Hepatocyte (in vitro differentiated cells): ENCODE results near the gene PPCDC. TPM values are rescaled to one million over a fixed set of nuclear protein-coding genes. Genes with fewer than 3 reads are reported as not detected.

Experiments
- DNase-seq: peaks from one replicate; pipeline ENCODE4 v3.0.0-alpha.2; 2016; ENCODE audit warnings: low spot score
- H2AFZ ChIP-seq: fragments of 200-600 bp; sonication (generic); 2 replicates; pipeline ENCODE4 v1.6.0; 2016; ENCODE audit warnings: antibody characterized with exemption, mild to moderate bottlenecking
- H3K27ac ChIP-seq: fragments of 200-600 bp; sonication (generic); 2 replicates; pipeline ENCODE4 v1.5.1; 2016; ENCODE audit warnings: mild to moderate bottlenecking
- H3K27me3 ChIP-seq: fragments of 200-600 bp; sonication (generic); 2 replicates; pipeline ENCODE4 v1.6.1; 2016
- H3K36me3 ChIP-seq: fragments of 200-600 bp; sonication (generic); replicated peaks from 2 replicates; pipeline ENCODE4 v1.5.1; 2016; ENCODE audit warnings: low read depth; ENCODE audit not compliant: insufficient read depth
- H3K4me1 ChIP-seq: fragments of 200-600 bp; sonication (generic); 2 replicates; pipeline ENCODE4 v1.5.1; 2016; ENCODE audit warnings: mild to moderate bottlenecking, moderate library complexity; ENCODE audit not compliant: insufficient read depth
- H3K4me2 ChIP-seq: fragments of 200-600 bp; sonication (generic); 2 replicates; pipeline ENCODE4 v1.6.0; 2016
- H3K4me3 ChIP-seq: fragments of 200-600 bp; sonication (generic); 2 replicates; pipeline ENCODE4 v1.5.1; 2016; ENCODE audit warnings: mild to moderate bottlenecking
- H3K79me2 ChIP-seq: fragments of 200-600 bp; sonication (generic); 2 replicates; pipeline ENCODE4 v1.6.0; 2017; ENCODE audit warnings: mild to moderate bottlenecking
- H3K9me2 ChIP-seq: fragments of 200-600 bp; sonication (generic); replicated peaks from 2 replicates; pipeline ENCODE4 v1.6.0; 2017; ENCODE audit warnings: mild to moderate bottlenecking; ENCODE audit not compliant: insufficient read depth
- H3K9me3 ChIP-seq: fragments of 200-600 bp; sonication (generic); 2 replicates; pipeline ENCODE4 v1.5.1; 2016; ENCODE audit warnings: low read depth, mild to moderate bottlenecking
- H4K20me1 ChIP-seq: fragments of 200-600 bp; sonication (generic); 2 replicates; pipeline ENCODE4 v1.6.0; 2016; ENCODE audit warnings: mild to moderate bottlenecking; ENCODE audit not compliant: insufficient read depth, poor library complexity, severe bottlenecking
- CTCF ChIP-seq: fragments of 200-600 bp; sonication (generic); IDR thresholded peaks from 2 replicates; pipeline ENCODE4 v1.5.1; 2016; ENCODE audit warnings: antibody characterized with exemption, mild to moderate bottlenecking; ENCODE audit not compliant: poor library complexity
- EZH2 ChIP-seq: fragments of 200-600 bp; sonication (generic); IDR thresholded peaks from 2 replicates; pipeline ENCODE4 v1.6.1; 2016; ENCODE audit warnings: antibody characterized with exemption, mild to moderate bottlenecking, borderline replicate concordance
- EZH2phosphoT487 ChIP-seq: fragments of 200-600 bp; sonication (generic); IDR thresholded peaks from one replicate; pipeline ENCODE4 v1.6.1; 2018; ENCODE audit warnings: antibody characterized with exemption, mild to moderate bottlenecking, low read depth, moderate library complexity; ENCODE audit not compliant: unreplicated experiment, severe bottlenecking
- WGBS: methylation state at CpG from one replicate; pipeline ENCODE4 v1.1.6; 2016; ENCODE audit warnings: low lambda C conversion rate; ENCODE audit errors: missing lambda C conversion rate; 5-methylcytosine and 5-hydroxymethylcytosine counted together
- polyA plus RNA-seq: library from polyadenylated mRNA; unstranded; fragments of >200 nt; fragmentation: Nextera tagmentation; extraction: Ambion mirVana; gene quantifications from 2 replicates; pipeline ENCODE4 v1.2.1, GENCODE V29; 2016
- total RNA-seq: library from RNA; depleted of rRNA; stranded (reverse); fragments of >200 nt; gene quantifications from 2 replicates; pipeline ENCODE4 v1.2.3, GENCODE V29; 2014

PPCDC gene
- total and polyA plus RNA-seq, 2 experiments from 2014 or later: 16.4 to 21.1 TPM

- WGBS: 65% methylated on average over 1 of the region's 1 CpG
Observed at GRCh38 chr15:75065467-75065850, 42.1 kb downstream of the PPCDC start.

GRCh38 chr15:75065851-75066509 lies 42.6 kb downstream of the PPCDC start:
- H3K27me3 ChIP-seq: no peaks in the 10 kb centered on the region
- no peaks in the 10 kb centered on the region for H3K9me2 ChIP-seq
- H3K27ac ChIP-seq: peak overlapping the region; percentile 78
- H3K4me1 ChIP-seq: no peaks in the 10 kb centered on the region
- 60% methylated on average over 6 of the region's 6 CpGs for WGBS
- no peaks in the 10 kb centered on the region for H3K36me3 ChIP-seq
- H3K9me3 ChIP-seq: peaks cover 10% of the 10 kb centered on the region
- no peak overlapping the region for H3K4me2 ChIP-seq
- no peak overlapping the region for H2AFZ ChIP-seq
- H3K79me2 ChIP-seq: no peaks in the 10 kb centered on the region
- no peaks in the 10 kb centered on the region for H4K20me1 ChIP-seq
- no peak overlapping the region for H3K4me3 ChIP-seq
- DNase-seq: no peak
- no peak for TF ChIP-seq EZH2phosphoT487
- TF ChIP-seq CTCF: no peak
- no peak for TF ChIP-seq EZH2

More at GRCh38 chr15:75065467-75065850, 42.1 kb downstream of the PPCDC start:
- TF ChIP-seq EZH2phosphoT487: no peak
- no peak for TF ChIP-seq EZH2
- no peak for TF ChIP-seq CTCF
- peak; percentile 21 for DNase-seq
- Histone ChIP-seq H4K20me1 (no peaks in the 10 kb centered on the region), H3K9me3 (peaks cover 10% of the 10 kb centered on the region), H3K36me3 (no peaks in the 10 kb centered on the region), H3K27ac (peak overlapping the region; percentile 78), H3K9me2 (no peaks in the 10 kb centered on the region), H3K79me2 (no peaks in the 10 kb centered on the region), H3K27me3 (no peaks in the 10 kb centered on the region), H2AFZ (no peak overlapping the region), H3K4me2 (no peak overlapping the region), H3K4me3 (no peak overlapping the region), H3K4me1 (no peaks in the 10 kb centered on the region)

DNA sequence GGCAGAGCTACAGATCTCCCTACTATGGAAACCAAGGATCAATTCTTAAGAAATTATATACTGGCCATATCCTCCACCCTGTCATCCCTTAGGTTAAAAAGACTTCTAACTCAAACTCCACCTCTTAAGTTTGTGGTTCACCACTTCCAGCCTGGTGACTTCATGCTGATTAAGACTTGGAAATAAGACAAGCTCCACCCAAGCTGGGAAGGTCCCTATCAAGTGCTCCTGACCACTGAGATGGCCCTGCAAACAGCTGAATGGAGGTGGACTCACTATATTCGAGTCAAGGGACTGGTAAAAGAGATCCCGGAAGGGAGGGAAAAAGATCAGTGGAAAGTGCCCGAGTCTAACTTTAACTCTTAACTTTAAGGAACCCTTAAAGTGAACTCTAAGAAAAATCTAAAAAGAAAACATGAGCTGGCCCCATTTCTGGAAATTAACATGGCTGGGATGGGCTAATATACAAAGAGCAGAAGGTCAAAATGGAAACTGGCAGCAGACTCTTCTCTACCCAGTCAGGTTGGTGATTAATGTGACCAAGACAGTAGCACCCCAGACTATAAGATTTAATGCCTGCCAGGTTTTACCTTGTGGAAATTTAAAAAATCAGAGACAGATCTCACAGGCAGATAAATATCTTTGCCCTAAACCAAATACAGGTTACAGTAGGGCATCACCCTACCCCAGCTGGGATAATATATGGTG lies 43.9 kb downstream of the PPCDC start:
- no peak overlapping the region for H2AFZ ChIP-seq
- H3K9me3 ChIP-seq: peaks cover 10% of the 10 kb centered on the region
- H4K20me1 ChIP-seq: no peaks in the 10 kb centered on the region
- no peak overlapping the region for H3K27ac ChIP-seq
- H3K36me3 ChIP-seq: no peaks in the 10 kb centered on the region
- no peaks in the 10 kb centered on the region for H3K9me2 ChIP-seq
- TF ChIP-seq EZH2phosphoT487: no peak
- H3K4me2 ChIP-seq: no peak overlapping the region
- no peaks in the 10 kb centered on the region for H3K79me2 ChIP-seq
- no peak overlapping the region for H3K4me3 ChIP-seq
- no peak for DNase-seq
- 92% methylated on average over 3 of the region's 3 CpGs for WGBS
- H3K27me3 ChIP-seq: no peaks in the 10 kb centered on the region
- no peaks in the 10 kb centered on the region for H3K4me1 ChIP-seq

DNA sequence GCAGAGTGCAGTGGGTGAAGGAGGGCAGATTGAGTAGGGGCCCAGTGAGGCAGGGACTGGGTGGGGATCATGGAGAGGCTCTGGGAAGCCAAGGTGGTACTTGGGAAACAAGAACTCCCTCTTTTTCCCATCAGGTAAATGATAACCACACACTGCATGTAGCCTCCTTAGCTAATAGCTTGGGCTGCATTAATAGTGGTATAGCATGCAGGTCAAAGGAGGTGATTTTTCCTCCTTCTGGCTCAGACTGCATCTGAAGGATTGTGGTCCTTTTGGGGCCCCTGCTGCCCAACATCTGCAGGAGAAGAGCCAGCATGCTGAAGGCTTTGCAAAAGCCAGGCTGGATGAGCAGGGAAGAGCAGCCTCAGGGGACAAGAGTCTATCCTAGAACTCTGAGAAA lies 45.4 kb downstream of the PPCDC start:
- H2AFZ ChIP-seq: no peak overlapping the region
- no peaks in the 10 kb centered on the region for H3K9me2 ChIP-seq
- H3K36me3 ChIP-seq: no peaks in the 10 kb centered on the region
- no peaks in the 10 kb centered on the region for H3K79me2 ChIP-seq
- no peak for DNase-seq
- H3K4me2 ChIP-seq: no peak overlapping the region
- H4K20me1 ChIP-seq: no peaks in the 10 kb centered on the region
- H3K9me3 ChIP-seq: peaks cover 10% of the 10 kb centered on the region
- H3K27me3 ChIP-seq: no peaks in the 10 kb centered on the region
- no peak overlapping the region for H3K27ac ChIP-seq
- H3K4me3 ChIP-seq: no peak overlapping the region
- H3K4me1 ChIP-seq: no peaks in the 10 kb centered on the region
- no peak for TF ChIP-seq EZH2phosphoT487
- no peak for TF ChIP-seq CTCF
- no peak for TF ChIP-seq EZH2
